Activated T-cell treated with anti-CD3 and anti-CD28 coated beads for 48 hours (primary cell): Measurements from ENCODE around the gene HPSE2.

Source experiments
- DNase-seq: peaks from one replicate; pipeline ENCODE4 v3.0.0-alpha.2; 2020; ENCODE audit warnings: low read depth

The HPSE2 gene

GRCh38 chr10:98676895-98677294 lies 558.8 kb downstream of the HPSE2 start:
- no peak for DNase-seq

- no peak for DNase-seq
Measured at GRCh38 chr10:98675902-98676301, 559.8 kb downstream of the HPSE2 start.

DNA sequence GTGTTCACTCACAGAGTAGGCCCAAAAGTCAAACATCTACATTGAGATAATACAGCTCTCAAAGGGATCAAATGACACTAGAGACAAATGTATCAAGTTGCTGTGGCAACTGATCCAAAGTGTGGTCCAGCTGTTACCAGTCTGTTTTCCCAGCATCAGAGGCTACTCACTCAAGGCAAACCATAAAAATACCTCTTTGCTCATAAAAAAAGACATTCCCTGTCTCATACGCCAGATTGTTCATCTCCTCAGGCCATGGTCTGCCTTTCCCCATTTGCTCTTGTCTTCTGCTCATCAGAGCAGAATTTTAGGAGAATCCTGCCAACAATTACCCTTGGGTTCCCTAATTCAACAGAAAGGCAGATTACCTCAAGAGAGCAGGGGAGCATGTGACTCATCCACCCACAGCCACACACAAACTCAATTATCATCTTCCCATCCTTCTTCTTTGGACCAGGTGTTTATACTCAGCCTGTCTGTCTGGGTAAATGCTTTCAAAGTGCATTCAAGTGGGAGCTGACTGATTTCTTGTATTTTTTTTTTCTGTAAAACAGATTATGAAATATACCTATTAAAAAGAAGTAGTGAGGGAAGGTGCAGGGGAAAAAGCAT lies 562.4 kb downstream of the HPSE2 start:
- DNase-seq, result no peak

DNA sequence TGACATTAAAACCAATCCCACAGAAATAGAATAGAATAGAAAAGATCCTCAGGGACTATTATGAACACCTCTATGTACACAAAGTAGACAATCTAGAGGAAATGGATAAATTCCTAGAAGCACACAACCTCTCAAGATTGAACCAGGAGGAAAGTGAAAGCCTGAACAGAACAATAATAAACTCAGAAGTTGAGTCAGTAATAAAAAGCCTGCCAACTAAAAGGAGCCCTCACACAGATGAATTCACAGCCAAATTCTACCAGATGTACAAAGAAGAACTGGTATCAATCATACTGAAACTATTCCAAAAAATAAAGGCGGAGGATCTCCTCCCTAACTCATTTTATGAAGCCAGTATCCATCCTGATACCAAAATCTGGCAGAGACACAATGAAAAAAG lies 568.6 kb downstream of the HPSE2 start:
- DNase-seq, result no peak

DNA sequence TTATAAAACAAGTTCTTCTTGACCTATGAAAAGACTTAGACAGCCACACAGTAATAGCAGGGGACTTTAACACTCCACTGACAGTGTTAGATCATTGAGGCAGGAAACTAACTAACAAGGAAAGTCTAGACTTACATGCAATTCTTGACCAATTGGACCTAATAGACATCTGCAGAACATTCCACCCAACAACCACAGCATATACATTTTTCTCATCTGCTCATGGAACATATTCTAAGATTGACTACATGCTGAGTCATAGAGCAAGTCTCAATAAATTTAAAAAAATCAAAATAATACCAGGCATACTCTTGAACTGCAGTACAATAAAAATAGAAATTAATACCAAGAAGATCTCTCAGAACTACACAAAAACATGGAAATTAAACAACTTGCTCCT lies 569.4 kb downstream of the HPSE2 start:
- no peak for DNase-seq

DNA sequence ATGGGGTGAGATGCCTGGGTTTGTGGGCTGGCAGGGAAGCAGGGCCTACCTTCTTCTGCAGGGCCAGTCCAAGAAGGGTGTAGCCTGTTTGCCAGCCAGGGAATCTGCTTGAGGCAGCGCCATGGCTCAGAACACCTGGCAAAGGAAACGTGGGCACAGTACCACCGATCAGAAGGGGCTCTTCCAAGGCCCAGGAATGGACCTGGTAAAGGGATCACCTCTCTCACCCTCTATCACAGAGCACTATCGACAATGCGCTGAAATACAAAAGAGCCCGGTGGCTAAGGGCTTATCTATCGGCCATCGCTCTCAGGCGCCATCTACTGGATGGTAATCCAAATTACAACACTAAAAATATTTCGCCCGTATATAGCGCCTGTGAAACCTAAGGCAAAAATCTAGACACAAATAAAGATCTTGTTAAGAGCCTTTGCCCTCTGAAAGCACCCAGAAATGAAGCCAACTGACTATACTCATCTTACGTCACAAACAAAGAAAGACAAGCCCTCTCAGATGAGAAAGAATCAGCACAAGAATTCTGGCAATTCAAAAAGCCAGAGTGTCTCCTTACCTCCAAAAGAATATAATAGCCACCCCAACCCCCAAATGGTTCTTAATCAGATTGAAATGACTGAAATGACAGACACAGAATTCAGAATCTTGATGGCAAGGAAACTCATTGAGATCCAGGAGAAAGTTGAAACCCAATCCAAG lies 571.2 kb downstream of the HPSE2 start:
- DNase-seq, result peak; percentile 4

DNA sequence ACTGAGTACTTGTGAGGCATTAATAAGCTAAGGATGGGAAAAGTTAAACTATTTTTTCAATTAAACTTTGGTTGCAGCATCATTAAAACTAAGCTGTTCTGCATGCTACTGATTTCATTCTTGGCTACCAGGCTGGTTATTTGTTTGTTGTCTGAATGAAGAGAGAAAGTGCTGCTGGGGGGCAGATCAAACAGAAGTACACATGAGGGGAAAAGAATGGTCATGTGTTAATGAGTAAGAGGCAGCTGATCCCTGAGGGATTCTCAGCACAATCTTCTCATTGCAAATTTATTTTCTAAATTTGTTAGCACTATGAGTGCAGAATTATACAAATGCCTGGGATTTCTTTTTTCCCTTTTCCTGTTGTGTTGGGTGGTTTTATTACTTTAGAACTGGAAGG lies 575.7 kb downstream of the HPSE2 start:
- DNase-seq, result no peak

GRCh38 chr10:98655492-98655891 lies 580.2 kb downstream of the HPSE2 start:
- no peak for DNase-seq

- DNase-seq, result no peak
Measured at GRCh38 chr10:98649170-98649569, 586.5 kb downstream of the HPSE2 start.

DNA sequence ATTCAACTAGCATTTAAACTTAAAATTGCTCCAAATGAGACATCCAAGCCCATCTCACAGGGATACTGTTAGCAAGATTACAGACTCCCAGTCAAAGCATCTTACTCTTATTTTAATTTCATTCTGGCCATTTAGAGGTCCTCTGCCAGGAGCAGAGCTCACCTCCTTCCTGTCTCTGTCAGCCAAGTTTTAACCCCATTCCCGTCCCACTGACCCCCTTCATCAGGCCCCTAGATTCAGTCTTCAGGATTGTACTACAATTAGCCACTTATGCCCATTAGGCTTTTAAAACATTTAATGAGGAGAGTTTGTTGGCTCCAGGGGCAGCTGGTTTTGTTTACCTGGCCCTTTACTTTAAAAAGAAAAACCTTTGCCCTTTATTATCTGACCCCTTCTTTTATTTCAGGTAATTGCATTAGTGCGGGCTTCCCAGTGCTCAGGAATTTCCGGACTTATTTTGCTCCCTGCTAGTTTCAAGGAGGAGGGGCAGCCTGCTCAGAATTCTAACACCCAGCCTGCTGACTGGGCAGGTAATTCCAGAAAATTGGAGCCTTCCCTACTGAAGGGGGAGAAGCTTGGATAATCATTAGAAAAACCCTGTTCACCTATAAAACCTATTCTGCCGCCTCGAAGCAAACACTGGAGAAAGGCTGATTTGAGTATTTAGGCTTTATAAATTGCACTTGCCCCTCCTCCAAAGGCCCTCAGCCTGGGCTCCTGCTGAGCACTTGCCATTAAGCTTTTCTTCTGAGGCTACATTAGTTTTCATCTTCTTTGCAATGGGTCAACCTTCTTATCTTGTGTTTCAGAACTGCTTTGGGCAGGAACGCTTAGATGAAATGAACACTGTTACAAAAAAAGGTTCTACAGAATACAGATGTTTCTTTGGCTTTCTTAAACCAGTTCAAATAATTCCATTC lies 588.4 kb downstream of the HPSE2 start:
- DNase-seq, result no peak

DNA sequence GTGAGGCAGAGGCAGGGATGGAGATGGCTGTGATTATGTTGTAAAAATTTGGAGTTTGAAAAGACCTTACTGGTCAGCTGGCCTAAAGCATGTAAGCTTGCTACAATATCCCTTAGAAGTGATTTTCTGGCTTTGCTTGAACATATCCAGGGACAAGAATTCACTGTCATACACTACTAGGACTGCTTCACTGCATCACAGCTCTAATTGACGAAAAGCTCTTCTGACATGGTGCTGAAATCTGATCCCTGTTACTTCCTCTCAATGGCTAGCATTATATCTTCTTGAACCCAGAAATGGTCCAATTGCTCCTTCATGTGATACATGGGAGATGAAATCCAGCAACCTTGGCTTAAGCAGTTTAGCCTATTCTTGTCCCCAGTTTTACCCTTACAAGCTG lies 591.2 kb downstream of the HPSE2 start:
- DNase-seq, result no peak

DNA sequence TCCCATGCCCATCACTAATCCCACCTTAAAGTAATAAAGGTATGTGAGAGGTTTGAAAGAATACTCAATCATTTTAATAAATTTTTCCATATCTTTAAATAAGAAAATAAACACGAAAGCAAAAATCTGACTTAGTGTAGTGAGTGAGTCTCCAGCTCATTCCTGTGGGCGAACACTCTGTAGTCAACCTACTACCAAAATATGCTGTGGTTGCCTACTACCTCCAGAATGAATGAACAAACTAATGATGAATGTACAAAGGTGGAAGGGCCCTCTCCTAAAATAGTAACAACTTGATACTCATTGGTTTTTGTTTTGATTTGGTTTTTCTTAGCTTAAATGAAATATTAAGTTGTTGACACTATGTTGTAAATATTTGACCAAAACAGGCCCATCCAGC lies 593.4 kb downstream of the HPSE2 start:
- DNase-seq, result no peak

GRCh38 chr10:98638920-98639319 lies 596.7 kb downstream of the HPSE2 start:
- no peak for DNase-seq

- DNase-seq, result no peak
Measured at GRCh38 chr10:98636921-98637329, 598.7 kb downstream of the HPSE2 start.

DNA sequence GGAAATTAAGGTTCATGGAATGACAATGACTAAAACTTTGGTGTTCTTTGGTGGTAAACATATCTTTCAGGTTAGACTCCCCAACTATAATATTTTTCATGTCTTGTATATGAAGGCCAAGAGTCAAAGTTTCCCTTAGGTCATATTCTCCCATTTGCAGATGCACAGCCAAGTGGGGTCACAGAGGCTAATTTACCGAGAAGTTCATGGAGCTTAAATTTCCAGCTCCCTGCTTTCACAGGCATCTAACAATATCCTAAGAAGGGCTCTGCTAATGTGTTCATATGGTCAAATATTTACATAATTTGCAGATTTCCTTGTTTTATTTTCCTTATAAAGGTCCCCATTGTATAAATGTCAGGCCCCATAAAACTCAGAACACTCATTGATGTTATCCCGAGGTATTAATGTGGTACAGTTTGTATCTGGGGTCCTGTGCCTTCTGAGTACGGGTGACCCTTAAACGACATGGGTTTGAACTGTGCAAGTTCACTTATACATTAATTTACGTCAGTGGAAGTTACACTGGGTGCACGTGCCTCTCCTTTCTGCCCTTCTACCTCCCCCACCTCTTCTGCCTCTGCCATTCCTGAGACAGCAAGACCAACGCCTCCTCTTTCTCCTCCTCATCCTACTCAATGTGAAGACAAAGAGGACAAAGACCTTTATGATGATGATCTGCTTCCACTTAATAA lies 603.0 kb downstream of the HPSE2 start:
- no peak for DNase-seq

DNA sequence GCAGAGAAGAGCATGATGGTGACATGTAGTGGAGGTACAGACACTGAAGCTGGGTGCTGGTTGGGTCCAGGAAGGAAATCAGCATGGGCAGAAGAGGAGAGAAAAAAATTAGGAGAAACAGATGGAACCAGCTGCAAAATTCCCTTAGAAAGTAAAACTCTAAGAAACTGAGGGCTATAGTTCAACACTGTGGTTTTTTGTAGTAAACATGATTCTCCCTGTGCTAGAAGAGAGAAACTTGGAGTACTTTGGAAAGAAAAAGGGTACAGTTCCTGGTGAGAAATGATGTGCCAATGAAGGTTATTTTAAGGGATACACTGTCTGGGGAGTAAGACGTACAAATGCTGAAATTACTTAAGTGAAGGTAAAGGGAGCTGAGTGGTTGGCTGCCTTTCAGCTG lies 607.4 kb downstream of the HPSE2 start:
- DNase-seq, result no peak

DNA sequence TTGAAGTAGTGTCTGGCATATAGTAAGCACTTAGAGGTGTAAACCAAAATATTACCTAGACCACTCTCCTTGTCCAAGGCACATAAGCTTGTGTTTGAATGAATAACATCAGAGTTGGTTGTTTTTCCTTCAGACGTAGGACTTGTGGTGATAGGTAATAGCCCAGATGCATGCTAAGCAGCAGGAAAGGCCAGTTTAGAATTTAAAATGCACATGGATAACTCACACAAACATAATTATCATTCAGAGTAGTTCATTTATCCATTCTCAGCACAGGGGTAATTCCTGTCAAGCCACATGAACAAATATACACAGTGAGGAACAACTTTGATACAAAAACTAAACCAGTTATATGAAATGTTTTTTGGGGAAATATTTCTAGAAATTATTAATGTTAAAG lies 607.9 kb downstream of the HPSE2 start:
- no peak for DNase-seq

GRCh38 chr10:98624963-98625362 lies 610.7 kb downstream of the HPSE2 start:
- no peak for DNase-seq

- no peak for DNase-seq
Measured at GRCh38 chr10:98623176-98623575, 612.5 kb downstream of the HPSE2 start.

DNA sequence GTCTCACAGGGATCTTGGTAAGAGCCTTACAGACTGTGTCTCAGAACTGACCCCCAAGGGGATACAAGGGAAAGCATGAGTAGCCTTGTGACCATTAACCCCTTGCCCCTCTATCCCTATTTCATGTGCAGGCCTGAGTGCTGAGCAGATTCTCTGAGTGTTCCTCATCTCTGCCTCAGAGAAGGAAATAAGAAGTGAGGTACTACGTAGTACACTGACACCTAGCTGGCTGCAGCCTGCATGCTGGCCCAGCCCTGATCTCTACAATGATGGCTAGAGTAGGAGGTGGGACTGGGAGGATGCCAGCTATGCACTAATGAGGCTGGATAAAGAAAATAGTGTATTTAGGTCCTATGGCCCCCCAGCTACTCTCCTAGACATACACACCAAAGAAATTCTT lies 614.0 kb downstream of the HPSE2 start:
- no peak for DNase-seq

GRCh38 chr10:98620503-98620902 lies 615.1 kb downstream of the HPSE2 start:
- no peak for DNase-seq

DNA sequence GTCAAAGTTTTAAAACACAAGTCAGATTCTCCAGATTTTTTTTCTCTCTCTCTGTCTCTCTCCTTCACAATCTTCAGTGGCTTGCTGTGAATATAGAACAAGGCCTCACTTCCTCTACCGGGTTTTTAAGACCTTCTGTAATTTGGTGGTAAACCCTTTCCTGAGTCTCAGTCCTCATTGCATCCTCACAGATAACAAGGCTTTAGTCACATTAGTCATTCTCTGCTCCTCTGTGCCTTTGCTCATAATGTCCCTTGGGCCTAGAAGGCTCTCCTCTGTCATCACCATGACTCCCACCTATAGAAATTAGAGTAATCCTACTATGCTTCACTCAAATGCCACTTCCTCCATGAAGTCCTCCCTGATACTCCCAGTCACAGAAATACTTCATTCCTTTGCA lies 616.2 kb downstream of the HPSE2 start:
- DNase-seq, result no peak
